Measurements from ENCODE around the gene ATG16L2.

GRCh38 chr11:72802822-72803221 is 11.4 kb upstream of the ATG16L2 start:
- no peak for TF ChIP-seq CTCF (IDR thresholded peaks at IDR 0.05; ENCODE audit: insufficient read depth, low read depth, low read length)
- TF ChIP-seq EZH2 (IDR thresholded peaks at IDR 0.05; ENCODE audit: insufficient read depth, low read length) = no peak

All from astrocyte (in vitro differentiated cells and primary cell).